GM12878 (cell line): ENCODE data around the gene HDAC5. TPM values are rescaled to one million over a fixed set of nuclear protein-coding genes. Genes with fewer than 3 reads are reported as not detected.

Experiments used
- BCLAF1 ChIP-seq: fragments of 450-650 bp; IDR thresholded peaks from 2 replicates; pipeline ENCODE4 v1.6.1; 2017; ENCODE audit warnings: antibody characterized with exemption, mild to moderate bottlenecking, moderate library complexity
- CBX3 ChIP-seq: fragments of 200-600 bp; sonication (generic); IDR thresholded peaks from 2 replicates; pipeline ENCODE4 v1.6.1; 2016; ENCODE audit warnings: low read depth, borderline replicate concordance
- CHD4 ChIP-seq: fragments of 200-600 bp; sonication (generic); IDR thresholded peaks from 2 replicates; pipeline ENCODE4 v1.6.1; 2016; ENCODE audit warnings: mild to moderate bottlenecking
- CREB1 ChIP-seq: IDR thresholded peaks from 2 replicates; pipeline ENCODE4 v1.6.1; 2012; ENCODE audit warnings: low read depth, mild to moderate bottlenecking, inconsistent platforms
- EGR1 ChIP-seq, 2 experiments: IDR thresholded peaks; 1 replicate in 1 of 2; 2 replicates in 1 of 2; pipeline ENCODE4 v1.6.1; 2011 to 2012; ENCODE audit warnings: low read depth in 2 of 2, low read length in 2 of 2, borderline replicate concordance in 1 of 2, mild to moderate bottlenecking in 1 of 2, moderate library complexity in 1 of 2
- ETV6 ChIP-seq, 2 experiments: fragments of 450-650 bp in 1 of 2; IDR thresholded peaks in 1 of 2; conservative IDR thresholded peaks in 1 of 2; 2 replicates each; pipeline ENCODE4 v1.6.1; 2014; ENCODE audit warnings: antibody characterized with exemption in 1 of 2, borderline replicate concordance in 1 of 2, low read depth in 1 of 2, mild to moderate bottlenecking in 1 of 2, moderate library complexity in 1 of 2
- IRF4 ChIP-seq: IDR thresholded peaks from 2 replicates; pipeline ENCODE4 v1.6.1; 2011; ENCODE audit warnings: low read depth, low read length
- MTA3 ChIP-seq: IDR thresholded peaks from 2 replicates; pipeline ENCODE4 v1.6.1; 2012; ENCODE audit warnings: low read length, inconsistent platforms, borderline replicate concordance
- RUNX3 ChIP-seq: IDR thresholded peaks from 2 replicates; pipeline ENCODE4 v1.6.1; 2012; ENCODE audit warnings: low read length, inconsistent platforms
- STAT1 ChIP-seq: fragments of 450-650 bp; conservative IDR thresholded peaks from 2 replicates; pipeline ENCODE4 v1.6.1; 2014; ENCODE audit warnings: antibody characterized with exemption, mild to moderate bottlenecking
- ZNF592 ChIP-seq: fragments of 450-650 bp; IDR thresholded peaks from 2 replicates; pipeline ENCODE4 v1.6.1; 2017; ENCODE audit warnings: mild to moderate bottlenecking, moderate library complexity
- polyA plus RNA-seq, 11 experiments: library from polyadenylated mRNA; depleted of rRNA in 4 of 11; unstranded in 6 of 11; stranded (reverse) in 5 of 11; fragments of >200 nt; fragmentation: Nextera tagmentation in 4 of 11; fragmentation: Illumina TruSeq in 1 of 11; extraction: Ambion mirVana in 4 of 11; extraction: Trizol in 1 of 11; gene quantifications; 1 replicate in 1 of 11; 2 replicates in 10 of 11; pipeline versions ENCODE4 v1.2.1 to v1.2.3, GENCODE V29; 2011 to 2016; ENCODE audit warnings: inconsistent platforms in 2 of 11, missing spikeins in 2 of 11, low read depth in 1 of 11
- total RNA-seq, 4 experiments: library from RNA; depleted of rRNA in 3 of 4; stranded (reverse); fragments of >200 nt in 3 of 4; fragmentation: Illumina TruSeq in 1 of 4; extraction: Trizol in 1 of 4; gene quantifications; 2 replicates each; pipeline versions ENCODE4 v1.2.1 to v1.2.3, GENCODE V29; 2013 to 2021
- TF ChIP-seq, protein P1 (sequence below): IDR thresholded peaks from 2 replicates; pipeline ENCODE4 v1.6.1; 2011; ENCODE audit warnings: low read depth, low read length, improper control_type of control experiment, borderline replicate concordance
- TF ChIP-seq, protein P2 (sequence below): fragments of 450-650 bp; IDR thresholded peaks from 2 replicates; pipeline ENCODE4 v1.6.1; 2016; ENCODE audit warnings: mild to moderate bottlenecking, moderate library complexity, borderline replicate concordance
- TF ChIP-seq, protein P3 (sequence below): IDR thresholded peaks from 2 replicates; pipeline ENCODE4 v1.6.1; 2011; ENCODE audit warnings: borderline replicate concordance, low read depth, mild to moderate bottlenecking, moderate library complexity, low read length; ENCODE audit not compliant: insufficient read depth, poor library complexity, severe bottlenecking

The HDAC5 gene
- total and polyA plus RNA-seq, 10 of the 15 experiments (the other 5 are each of a cell fraction or from before 2014, with no cell fraction given) = 1.1 to 58.0 (median 27.3) TPM

DNA sequence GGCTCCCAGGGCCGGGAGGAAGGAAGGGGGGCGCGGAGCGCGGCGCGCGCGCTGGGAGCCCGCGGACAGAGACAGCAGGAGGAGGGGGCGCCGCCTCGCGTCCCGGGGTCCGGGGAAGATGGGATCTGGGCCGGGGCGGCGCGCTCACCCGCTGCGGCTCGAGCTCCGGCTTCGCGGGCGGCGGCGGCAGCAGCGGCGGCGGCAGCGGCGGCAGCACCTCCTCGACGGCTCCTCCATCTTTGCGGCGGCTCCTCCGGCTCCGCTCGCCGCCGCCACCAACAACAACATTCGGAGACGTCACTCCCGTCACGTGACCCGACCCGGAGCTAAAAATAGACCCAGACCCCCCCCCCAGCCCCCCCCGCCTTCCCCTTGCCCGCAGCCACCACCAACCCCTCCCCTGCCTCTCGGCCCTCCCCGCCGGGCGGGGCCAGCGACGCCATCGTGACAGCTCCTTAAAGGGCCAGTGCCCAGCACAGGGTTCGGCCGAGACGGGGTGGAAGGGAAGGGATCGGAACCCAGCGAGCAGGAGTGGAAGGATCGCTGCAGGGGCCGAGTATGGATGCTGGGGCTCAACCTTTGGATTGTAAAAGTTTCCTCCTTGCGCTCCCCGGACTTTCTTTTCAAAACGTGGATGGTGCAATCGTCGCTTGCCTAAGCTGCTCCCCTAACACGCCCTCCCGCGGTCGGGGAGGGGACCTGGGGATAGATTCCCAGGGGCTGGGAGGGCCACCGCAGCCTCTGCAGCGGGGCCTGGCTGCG is at the start of gene HDAC5 (continued):
- TF ChIP-seq ETV6 (conservative IDR thresholded peaks at IDR 0.05 in 1 of 2, IDR thresholded peaks at IDR 0.05 in 1 of 2; ENCODE audit: borderline replicate concordance in 1 of 2, low read depth in 1 of 2) (no peak), CHD4 (no peak), EGR1 (IDR thresholded peaks at IDR 0.05; ENCODE audit: borderline replicate concordance in 1 of 2, low read depth in 2 of 2, low read length in 2 of 2) (no peak), CBX3 (no peak), MTA3 (no peak), CREB1 (peak; percentile 88), IRF4 (0 out of 2 replicates have a peak, but pooled peaks have one; percentile 36), BCLAF1 (no peak), STAT1 (no peak), RUNX3 (peak; percentile 66), ZNF592 (no peak)
- TF ChIP-seq, protein P1, sequence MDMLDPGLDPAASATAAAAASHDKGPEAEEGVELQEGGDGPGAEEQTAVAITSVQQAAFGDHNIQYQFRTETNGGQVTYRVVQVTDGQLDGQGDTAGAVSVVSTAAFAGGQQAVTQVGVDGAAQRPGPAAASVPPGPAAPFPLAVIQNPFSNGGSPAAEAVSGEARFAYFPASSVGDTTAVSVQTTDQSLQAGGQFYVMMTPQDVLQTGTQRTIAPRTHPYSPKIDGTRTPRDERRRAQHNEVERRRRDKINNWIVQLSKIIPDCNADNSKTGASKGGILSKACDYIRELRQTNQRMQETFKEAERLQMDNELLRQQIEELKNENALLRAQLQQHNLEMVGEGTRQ = peak; percentile 61
- TF ChIP-seq, protein P2, sequence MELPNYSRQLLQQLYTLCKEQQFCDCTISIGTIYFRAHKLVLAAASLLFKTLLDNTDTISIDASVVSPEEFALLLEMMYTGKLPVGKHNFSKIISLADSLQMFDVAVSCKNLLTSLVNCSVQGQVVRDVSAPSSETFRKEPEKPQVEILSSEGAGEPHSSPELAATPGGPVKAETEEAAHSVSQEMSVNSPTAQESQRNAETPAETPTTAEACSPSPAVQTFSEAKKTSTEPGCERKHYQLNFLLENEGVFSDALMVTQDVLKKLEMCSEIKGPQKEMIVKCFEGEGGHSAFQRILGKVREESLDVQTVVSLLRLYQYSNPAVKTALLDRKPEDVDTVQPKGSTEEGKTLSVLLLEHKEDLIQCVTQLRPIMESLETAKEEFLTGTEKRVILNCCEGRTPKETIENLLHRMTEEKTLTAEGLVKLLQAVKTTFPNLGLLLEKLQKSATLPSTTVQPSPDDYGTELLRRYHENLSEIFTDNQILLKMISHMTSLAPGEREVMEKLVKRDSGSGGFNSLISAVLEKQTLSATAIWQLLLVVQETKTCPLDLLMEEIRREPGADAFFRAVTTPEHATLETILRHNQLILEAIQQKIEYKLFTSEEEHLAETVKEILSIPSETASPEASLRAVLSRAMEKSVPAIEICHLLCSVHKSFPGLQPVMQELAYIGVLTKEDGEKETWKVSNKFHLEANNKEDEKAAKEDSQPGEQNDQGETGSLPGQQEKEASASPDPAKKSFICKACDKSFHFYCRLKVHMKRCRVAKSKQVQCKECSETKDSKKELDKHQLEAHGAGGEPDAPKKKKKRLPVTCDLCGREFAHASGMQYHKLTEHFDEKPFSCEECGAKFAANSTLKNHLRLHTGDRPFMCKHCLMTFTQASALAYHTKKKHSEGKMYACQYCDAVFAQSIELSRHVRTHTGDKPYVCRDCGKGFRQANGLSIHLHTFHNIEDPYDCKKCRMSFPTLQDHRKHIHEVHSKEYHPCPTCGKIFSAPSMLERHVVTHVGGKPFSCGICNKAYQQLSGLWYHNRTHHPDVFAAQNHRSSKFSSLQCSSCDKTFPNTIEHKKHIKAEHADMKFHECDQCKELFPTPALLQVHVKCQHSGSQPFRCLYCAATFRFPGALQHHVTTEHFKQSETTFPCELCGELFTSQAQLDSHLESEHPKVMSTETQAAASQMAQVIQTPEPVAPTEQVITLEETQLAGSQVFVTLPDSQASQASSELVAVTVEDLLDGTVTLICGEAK = no peak; the same call in 1 of the 2 replicates
- TF ChIP-seq, protein P3, sequence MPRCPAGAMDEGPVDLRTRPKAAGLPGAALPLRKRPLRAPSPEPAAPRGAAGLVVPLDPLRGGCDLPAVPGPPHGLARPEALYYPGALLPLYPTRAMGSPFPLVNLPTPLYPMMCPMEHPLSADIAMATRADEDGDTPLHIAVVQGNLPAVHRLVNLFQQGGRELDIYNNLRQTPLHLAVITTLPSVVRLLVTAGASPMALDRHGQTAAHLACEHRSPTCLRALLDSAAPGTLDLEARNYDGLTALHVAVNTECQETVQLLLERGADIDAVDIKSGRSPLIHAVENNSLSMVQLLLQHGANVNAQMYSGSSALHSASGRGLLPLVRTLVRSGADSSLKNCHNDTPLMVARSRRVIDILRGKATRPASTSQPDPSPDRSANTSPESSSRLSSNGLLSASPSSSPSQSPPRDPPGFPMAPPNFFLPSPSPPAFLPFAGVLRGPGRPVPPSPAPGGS = no peak
